Stimulated activated naive CD4-positive, alpha-beta T cell (primary cell): ENCODE data around the gene RPIA.
"Not testable (repeated sequence)": the region's sequence is repeated elsewhere in the genome, so short reads cannot be mapped to it uniquely, and the experiment has no call there.

ENCODE experiments used
- DNase-seq, 6 experiments: peaks; one replicate each; lab custom pipeline; 2025; lab: John Stamatoyannopoulos, UW

The RPIA gene

GRCh38 chr2:88773233-88774028 lies 82.0 kb downstream of the RPIA start:
- not testable (repeated sequence) for DNase-seq

GRCh38 chr2:88789213-88789612 lies 97.7 kb downstream of the RPIA start:
- not testable (repeated sequence) for DNase-seq

GRCh38 chr2:88795932-88796331 lies 104.5 kb downstream of the RPIA start:
- not testable (repeated sequence) for DNase-seq

- DNase-seq = not testable (repeated sequence)
These were observed 105.0 kb downstream of the RPIA start for GRCh38 chr2:88796523-88796922.

- DNase-seq = not testable (repeated sequence)
These were observed 105.7 kb downstream of the RPIA start for GRCh38 chr2:88797164-88797563.
